Measurements from ENCODE around the gene RNF207.

Gene RNF207

DNA sequence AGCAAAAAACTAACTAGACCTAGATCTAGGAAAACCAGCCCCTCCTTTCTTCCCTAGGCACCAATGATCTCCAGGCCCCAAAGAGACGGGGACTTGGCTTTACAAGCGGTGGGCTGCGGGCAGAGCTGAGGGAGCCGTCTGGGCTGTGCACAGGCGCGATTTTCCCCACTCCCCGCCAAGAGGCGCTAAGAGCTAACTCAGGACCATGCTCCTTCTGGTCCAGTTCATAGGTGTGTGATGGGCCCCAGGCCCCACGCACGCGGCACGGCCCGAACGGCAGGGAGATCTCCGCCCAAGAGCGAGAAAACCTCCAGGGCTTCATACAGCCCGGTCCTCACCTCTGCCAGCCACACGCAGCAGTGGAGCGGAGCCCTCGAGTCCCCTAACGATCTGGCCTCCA, 62.5 kb downstream of the RNF207 start:
- H3K4me3 ChIP-seq (replicated peaks; ENCODE audit: low read depth, low read length), result no peak overlapping the region
- no peak for TF ChIP-seq CTCF (IDR thresholded peaks at IDR 0.05; ENCODE audit: low read depth, low read length, missing control alignments)
- DNase-seq (ENCODE audit: extremely low read depth, low read depth), result no peak

DNA sequence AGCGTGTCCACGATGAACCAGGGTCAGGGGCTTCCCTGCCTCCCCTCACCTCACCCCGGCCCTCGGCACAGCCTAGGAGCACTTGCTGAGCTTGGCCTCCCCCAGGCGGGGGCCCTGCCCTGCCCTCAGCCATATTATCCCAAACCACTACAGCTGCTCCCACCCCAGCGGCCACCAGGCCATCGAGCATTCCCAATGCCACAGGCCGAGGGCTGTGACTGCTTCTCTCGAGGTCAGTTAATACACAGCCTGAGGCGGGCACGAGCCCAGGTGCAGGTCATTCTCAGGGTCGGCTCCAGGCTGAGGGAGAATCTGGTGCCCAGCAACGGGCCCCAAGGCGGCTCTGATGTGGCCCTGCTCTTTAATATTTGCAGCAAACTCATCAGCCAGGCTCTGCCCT, 63.4 kb downstream of the RNF207 start:
- DNase-seq (ENCODE audit: extremely low read depth, low read depth), result no peak
- TF ChIP-seq CTCF (IDR thresholded peaks at IDR 0.05; ENCODE audit: low read depth, low read length, missing control alignments), result no peak
- no peak overlapping the region for H3K4me3 ChIP-seq (replicated peaks; ENCODE audit: low read depth, low read length)

- DNase-seq (ENCODE audit: extremely low read depth, low read depth), result no peak
Measured at GRCh38 chr1:6269720-6270400, 63.9 kb downstream of the RNF207 start.

DNA sequence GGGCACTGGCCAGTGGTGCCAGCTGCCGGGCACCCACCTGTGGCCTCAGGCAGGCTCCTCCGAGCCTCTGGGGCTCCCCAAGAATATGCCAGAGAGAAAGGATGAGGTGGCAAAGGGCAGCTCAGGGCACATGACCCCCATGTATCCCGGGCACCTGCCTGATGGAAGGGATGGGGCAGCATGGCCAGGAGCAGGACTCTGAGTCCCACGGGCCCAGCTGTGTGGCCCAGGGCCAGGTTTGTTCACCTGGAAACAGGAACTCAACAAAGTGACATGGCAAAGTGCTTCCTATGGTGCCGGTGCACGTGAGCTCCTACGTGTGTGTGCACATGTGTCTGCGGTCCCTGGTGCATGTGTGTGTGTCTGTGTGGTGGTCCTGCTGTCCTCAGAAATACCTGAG, 64.5 kb downstream of the RNF207 start:
- no peak for DNase-seq (ENCODE audit: extremely low read depth, low read depth)
- TF ChIP-seq CTCF (IDR thresholded peaks at IDR 0.05; ENCODE audit: low read depth, low read length, missing control alignments), result no peak

More at GRCh38 chr1:6269720-6270400, 63.9 kb downstream of the RNF207 start:
- H3K4me3 ChIP-seq (replicated peaks; ENCODE audit: low read depth, low read length), result no peak overlapping the region
- TF ChIP-seq CTCF (IDR thresholded peaks at IDR 0.05; ENCODE audit: low read depth, low read length, missing control alignments), result no peak

More for the DNA sequence above, 64.5 kb downstream of the RNF207 start:
- no peak overlapping the region for H3K4me3 ChIP-seq (replicated peaks; ENCODE audit: low read depth, low read length)

Data from HFF-Myc (cell line).